HCT116 (cell line): Measurements from ENCODE around the gene DGKB. TPM values are rescaled to one million over a fixed set of nuclear protein-coding genes. Genes with fewer than 3 reads are reported as not detected.
A peak's percentile ranks its signal among the peaks of the same experiment; 100 is the strongest.

ENCODE experiments used
- ATAC-seq: fragments of 200-7000 bp; cut with Tn5 transposase; 2 replicates; pipeline ENCODE4 v1.9.1; 2020; ENCODE audit warnings: mild to moderate bottlenecking, moderate library complexity
- BruUV-seq: library from RNA; stranded (reverse); fragments of 400-500 nt; replicated peaks from 2 replicates; lab custom pipeline; 2021; lab: Mats Ljungman, UMichigan
- CTCF ChIA-PET: fragments of 300-600 bp; sonication (Branson Sonifier 250); formaldehyde crosslinking; loops from one replicate; lab custom pipeline; 2021; ENCODE audit warnings: antibody characterized with exemption; lab: Charles Lee
- POLR2A ChIA-PET: fragments of 300-600, 350-600 bp; sonication (Branson Sonifier 250); formaldehyde crosslinking; loops from one replicate; lab custom pipeline; 2021; ENCODE audit warnings: antibody characterized with exemption; lab: Charles Lee
- RAD21 ChIA-PET, 2 experiments: fragments of 300-600 bp; sonication (Branson Sonifier 250); formaldehyde crosslinking; loops; one replicate each; lab custom pipeline; 2023; ENCODE audit warnings: low total read pairs in 2 of 2; ENCODE audit not compliant: uncharacterized antibody in 2 of 2, unreplicated experiment in 2 of 2, low non-redundant PET in 1 of 2; lab: Charles Lee
- DNase-seq: peaks from one replicate; pipeline ENCODE4 v3.0.0-alpha.2; 2010; ENCODE audit warnings: low read depth, low spot score
- H2AFZ ChIP-seq: fragments of 200-600 bp; shearing (Covaris generic), sonication (generic); 2 replicates; pipeline ENCODE4 v1.6.1; 2017; ENCODE audit warnings: low read depth, mixed run types, mixed read lengths, antibody characterized with exemption, low read length; ENCODE audit not compliant: poor library complexity, severe bottlenecking
- H3K27ac ChIP-seq: 2 replicates; pipeline ENCODE4 v1.5.1; 2012; ENCODE audit warnings: low read depth, low read length
- H3K27me3 ChIP-seq: fragments of 200-600 bp; sonication (generic); 2 replicates; pipeline ENCODE4 v1.6.1; 2016; ENCODE audit warnings: mixed run types, low read length, mixed read lengths; ENCODE audit not compliant: insufficient read depth
- H3K36me3 ChIP-seq, 2 experiments: fragments of 200-500 bp in 1 of 2; fragments of 200-600 bp in 1 of 2; sonication (Bioruptor generic) in 1 of 2; sonication (generic) in 1 of 2; 2 replicates each; pipeline versions ENCODE4 v1.5.1 to v1.6.1; 2014 to 2016; ENCODE audit warnings: low read length in 2 of 2, inconsistent platforms in 1 of 2, mixed read lengths in 1 of 2, mixed run types in 1 of 2; ENCODE audit not compliant: insufficient read depth in 2 of 2, control insufficient read depth in 1 of 2
- H3K4me1 ChIP-seq, 2 experiments: fragments of 200-600 bp in 1 of 2; sonication (generic) in 1 of 2; 2 replicates each; pipeline versions ENCODE4 v1.5.1 to v1.6.1; 2012 to 2017; ENCODE audit warnings: low read length in 2 of 2, inconsistent platforms in 1 of 2, mild to moderate bottlenecking in 1 of 2, mixed read lengths in 1 of 2, mixed run types in 1 of 2, moderate library complexity in 1 of 2; ENCODE audit not compliant: insufficient read depth in 2 of 2, control insufficient read depth in 1 of 2
- H3K4me2 ChIP-seq: fragments of 200-600 bp; sonication (generic); 2 replicates; pipeline ENCODE4 v1.6.1; 2017; ENCODE audit warnings: mixed run types, low read length, mixed read lengths
- H3K4me3 ChIP-seq, 2 experiments: fragments of 200-600 bp in 1 of 2; sonication (generic) in 1 of 2; replicated peaks in 1 of 2; 2 replicates each; pipeline ENCODE4 v1.5.1; 2011 to 2016; ENCODE audit warnings: low read length in 2 of 2, control low read depth in 1 of 2, low read depth in 1 of 2, mild to moderate bottlenecking in 1 of 2, mixed read lengths in 1 of 2, mixed run types in 1 of 2
- H3K79me2 ChIP-seq: fragments of 200-600 bp; sonication (generic); 2 replicates; pipeline ENCODE4 v1.6.1; 2017; ENCODE audit warnings: mild to moderate bottlenecking, mixed run types, low read length, moderate library complexity, mixed read lengths; ENCODE audit not compliant: insufficient read depth
- H3K9ac ChIP-seq: fragments of 200-600 bp; sonication (generic); 2 replicates; pipeline ENCODE4 v1.6.1; 2016; ENCODE audit warnings: low read length, mixed read lengths
- H3K9me2 ChIP-seq: fragments of 200-600 bp; sonication (generic), shearing (Covaris generic); 2 replicates; pipeline ENCODE4 v1.6.1; 2017; ENCODE audit warnings: mixed run types, mild to moderate bottlenecking, moderate library complexity; ENCODE audit not compliant: insufficient read depth
- H3K9me3 ChIP-seq, 2 experiments: fragments of 200-500 bp in 1 of 2; fragments of 200-600 bp in 1 of 2; sonication (Bioruptor generic) in 1 of 2; sonication (generic) in 1 of 2; 2 replicates each; pipeline ENCODE4 v1.6.1; 2014 to 2017; ENCODE audit warnings: low read length in 2 of 2, mixed read lengths in 2 of 2, inconsistent platforms in 1 of 2, low read depth in 1 of 2, mild to moderate bottlenecking in 1 of 2, mixed run types in 1 of 2, moderate library complexity in 1 of 2; ENCODE audit not compliant: control insufficient read depth in 1 of 2, insufficient read depth in 1 of 2
- H4K20me1 ChIP-seq: fragments of 200-600 bp; sonication (generic), shearing (Covaris generic); 2 replicates; pipeline ENCODE4 v1.6.1; 2017; ENCODE audit warnings: mixed run types, mild to moderate bottlenecking, moderate library complexity; ENCODE audit not compliant: insufficient read depth
- CBX3 ChIP-seq: IDR thresholded peaks from 2 replicates; pipeline ENCODE4 v1.6.1; 2012; ENCODE audit warnings: low read depth
- CEBPB ChIP-seq: IDR thresholded peaks from 2 replicates; pipeline ENCODE4 v1.6.1; 2012; ENCODE audit warnings: low read depth
- ELF1 ChIP-seq: IDR thresholded peaks from 2 replicates; pipeline ENCODE4 v1.6.1; 2012; ENCODE audit warnings: low read depth, borderline replicate concordance
- EZH2phosphoT487 ChIP-seq: fragments of 200-600 bp; IDR thresholded peaks from 2 replicates; pipeline ENCODE4 v1.6.1; 2018; ENCODE audit warnings: antibody characterized with exemption, borderline replicate concordance
- FOSL1 ChIP-seq: IDR thresholded peaks from 2 replicates; pipeline ENCODE4 v1.6.1; 2012; ENCODE audit warnings: low read depth
- JUND ChIP-seq: IDR thresholded peaks from 2 replicates; pipeline ENCODE4 v1.6.1; 2012
- RAD21 ChIP-seq: IDR thresholded peaks from 2 replicates; pipeline ENCODE4 v1.6.1; 2012; ENCODE audit warnings: low read depth, mild to moderate bottlenecking
- SP1 ChIP-seq: IDR thresholded peaks from 2 replicates; pipeline ENCODE4 v1.6.1; 2012; ENCODE audit warnings: low read depth
- SRF ChIP-seq: IDR thresholded peaks from 2 replicates; pipeline ENCODE4 v1.6.1; 2012; ENCODE audit warnings: low read depth
- TCF7L2 ChIP-seq: IDR thresholded peaks from 2 replicates; pipeline ENCODE4 v1.7.0; 2011; ENCODE audit warnings: borderline replicate concordance, inconsistent platforms; ENCODE audit not compliant: insufficient read depth, insufficient read length; ENCODE audit errors: extremely low read depth
- YY1 ChIP-seq: IDR thresholded peaks from 2 replicates; pipeline ENCODE4 v1.6.1; 2011; ENCODE audit warnings: low read length, low read depth, moderate library complexity, mild to moderate bottlenecking; ENCODE audit not compliant: insufficient replicate concordance; ENCODE audit errors: extremely low read depth
- ZBTB33 ChIP-seq: IDR thresholded peaks from 2 replicates; pipeline ENCODE4 v1.6.1; 2011; ENCODE audit warnings: mild to moderate bottlenecking, low read length, moderate library complexity; ENCODE audit not compliant: insufficient replicate concordance; ENCODE audit errors: extremely low read depth
- ZFX ChIP-seq: fragments of 450-650 bp; IDR thresholded peaks from 2 replicates; pipeline ENCODE4 v1.6.1; 2017
- ZNF274 ChIP-seq: fragments of 200-500 bp; sonication (Bioruptor generic); IDR thresholded peaks from 2 replicates; pipeline ENCODE4 v1.6.1; 2014; ENCODE audit warnings: mild to moderate bottlenecking, low read depth, low read length, inconsistent platforms
- intact Hi-C: fragments of 100-400 bp; cut with micrococcal nuclease; formaldehyde crosslinking; loops from 2 replicates; pipeline ENCODE4 v1.10.0; 2022
- total RNA-seq: library from RNA; stranded (reverse); gene quantifications from one replicate; pipeline ENCODE4 v1.2.1, GENCODE V29; 2021; ENCODE audit not compliant: unreplicated experiment
- TF ChIP-seq, protein P1 (sequence below): IDR thresholded peaks from 2 replicates; pipeline ENCODE4 v1.6.1; 2012; ENCODE audit warnings: low read depth

DGKB gene
- total RNA-seq, 1 experiment from 2014 or later = 0.05 TPM

DNA sequence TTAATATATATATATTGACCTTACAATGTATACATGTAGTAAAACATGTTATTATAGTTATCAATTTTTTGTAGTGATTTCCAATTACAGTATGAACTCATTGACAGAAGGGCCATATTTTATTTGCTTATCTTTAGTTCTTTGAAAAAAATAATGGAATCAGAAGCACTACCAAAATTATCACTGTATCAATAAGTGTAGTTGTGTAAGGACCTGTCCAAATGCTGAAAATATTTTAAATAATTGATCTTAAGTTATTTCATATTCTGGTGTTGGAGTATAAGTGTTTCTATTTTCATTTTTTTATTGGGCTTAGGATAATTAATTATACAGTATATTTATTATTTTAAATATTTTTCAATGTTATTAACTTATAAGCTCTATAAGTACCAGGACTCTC is 8.5 kb upstream of the DGKB start:
- Histone ChIP-seq H3K79me2 (no peaks in the 10 kb centered on the region), H3K27me3 (no peaks in the 10 kb centered on the region), H3K9me2 (no peaks in the 10 kb centered on the region), H4K20me1 (no peaks in the 10 kb centered on the region), H3K4me3 (no peak overlapping the region), H3K27ac (no peak overlapping the region), H3K9me3 (no peaks in the 10 kb centered on the region), H2AFZ (no peak overlapping the region), H3K36me3 (no peaks in the 10 kb centered on the region), H3K4me1 (no peaks in the 10 kb centered on the region), H3K4me2 (no peak overlapping the region), H3K9ac (no peak overlapping the region)
- TF ChIP-seq, protein P1, sequence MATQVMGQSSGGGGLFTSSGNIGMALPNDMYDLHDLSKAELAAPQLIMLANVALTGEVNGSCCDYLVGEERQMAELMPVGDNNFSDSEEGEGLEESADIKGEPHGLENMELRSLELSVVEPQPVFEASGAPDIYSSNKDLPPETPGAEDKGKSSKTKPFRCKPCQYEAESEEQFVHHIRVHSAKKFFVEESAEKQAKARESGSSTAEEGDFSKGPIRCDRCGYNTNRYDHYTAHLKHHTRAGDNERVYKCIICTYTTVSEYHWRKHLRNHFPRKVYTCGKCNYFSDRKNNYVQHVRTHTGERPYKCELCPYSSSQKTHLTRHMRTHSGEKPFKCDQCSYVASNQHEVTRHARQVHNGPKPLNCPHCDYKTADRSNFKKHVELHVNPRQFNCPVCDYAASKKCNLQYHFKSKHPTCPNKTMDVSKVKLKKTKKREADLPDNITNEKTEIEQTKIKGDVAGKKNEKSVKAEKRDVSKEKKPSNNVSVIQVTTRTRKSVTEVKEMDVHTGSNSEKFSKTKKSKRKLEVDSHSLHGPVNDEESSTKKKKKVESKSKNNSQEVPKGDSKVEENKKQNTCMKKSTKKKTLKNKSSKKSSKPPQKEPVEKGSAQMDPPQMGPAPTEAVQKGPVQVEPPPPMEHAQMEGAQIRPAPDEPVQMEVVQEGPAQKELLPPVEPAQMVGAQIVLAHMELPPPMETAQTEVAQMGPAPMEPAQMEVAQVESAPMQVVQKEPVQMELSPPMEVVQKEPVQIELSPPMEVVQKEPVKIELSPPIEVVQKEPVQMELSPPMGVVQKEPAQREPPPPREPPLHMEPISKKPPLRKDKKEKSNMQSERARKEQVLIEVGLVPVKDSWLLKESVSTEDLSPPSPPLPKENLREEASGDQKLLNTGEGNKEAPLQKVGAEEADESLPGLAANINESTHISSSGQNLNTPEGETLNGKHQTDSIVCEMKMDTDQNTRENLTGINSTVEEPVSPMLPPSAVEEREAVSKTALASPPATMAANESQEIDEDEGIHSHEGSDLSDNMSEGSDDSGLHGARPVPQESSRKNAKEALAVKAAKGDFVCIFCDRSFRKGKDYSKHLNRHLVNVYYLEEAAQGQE = peak; percentile 25
- TF ChIP-seq RAD21 (no peak), CBX3 (no peak), EZH2phosphoT487 (no peak)
- DNase-seq (no peak), ATAC-seq (no peak)
- intact Hi-C loops = no loop called here
- ChIA-PET RAD21 (no interaction called here), CTCF (no interaction called here), POLR2A (no interaction called here)
- no TSS peak for BruUV-seq

DNA sequence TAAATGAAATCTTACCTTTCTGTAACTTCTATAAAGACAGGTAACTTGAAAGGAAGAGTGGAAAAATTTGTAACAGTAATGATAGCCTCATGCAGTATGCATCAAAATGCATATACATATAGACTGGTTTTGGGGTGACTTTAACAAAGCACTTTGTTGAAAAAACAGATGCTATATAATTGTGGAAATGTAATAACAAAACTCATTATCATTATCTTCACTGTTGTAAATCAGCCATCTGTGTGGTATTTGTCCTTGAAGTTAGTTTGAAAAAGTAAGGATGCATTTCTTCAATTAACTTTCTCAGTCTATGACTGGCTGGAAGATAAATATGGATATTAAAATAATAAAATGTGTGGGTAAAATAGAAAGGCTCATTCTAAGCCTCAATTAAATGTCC is 6.1 kb upstream of the DGKB start:
- Histone ChIP-seq H3K27me3 (no peaks in the 10 kb centered on the region), H3K9me2 (no peaks in the 10 kb centered on the region), H3K9me3 (no peaks in the 10 kb centered on the region), H4K20me1 (no peaks in the 10 kb centered on the region), H3K4me2 (no peak overlapping the region), H3K79me2 (no peaks in the 10 kb centered on the region), H3K4me3 (no peak overlapping the region), H3K36me3 (no peaks in the 10 kb centered on the region), H3K4me1 (no peaks in the 10 kb centered on the region), H3K27ac (no peak overlapping the region), H3K9ac (no peak overlapping the region), H2AFZ (no peak overlapping the region)
- BruUV-seq = no TSS peak
- RAD21 ChIA-PET = no interaction called here
- CTCF ChIA-PET = no interaction called here
- POLR2A ChIA-PET = no interaction called here
- ATAC-seq (no peak), DNase-seq (no peak)
- intact Hi-C loops = no loop called here
- TF ChIP-seq ZNF274 = no peak
- no peak for TF ChIP-seq CEBPB
- no peak for TF ChIP-seq SP1
- no peak for TF ChIP-seq TCF7L2
- TF ChIP-seq RAD21 = no peak
- TF ChIP-seq ELF1 = no peak
- TF ChIP-seq ZBTB33 = no peak
- TF ChIP-seq JUND = no peak
- no peak for TF ChIP-seq ZFX
- TF ChIP-seq YY1 = no peak
- no peak for TF ChIP-seq FOSL1
- no peak for TF ChIP-seq SRF
